SU-DHL-6 (cell line): ENCODE data around the gene A3GALT2.

Experiments
- CTCF ChIP-seq: fragments of 200-600 bp; sonication (generic); IDR thresholded peaks from one replicate; pipeline ENCODE4 v1.5.1; 2017; ENCODE audit warnings: antibody characterized with exemption, mild to moderate bottlenecking, low read length, moderate library complexity; ENCODE audit not compliant: insufficient read depth, poor library complexity, severe bottlenecking
- EZH2phosphoT487 ChIP-seq: fragments of 200-600 bp; sonication (generic), shearing (Covaris generic); conservative IDR thresholded peaks from 2 replicates; pipeline ENCODE4 v1.6.1; 2018; ENCODE audit warnings: mild to moderate bottlenecking, antibody characterized with exemption, low read length, moderate library complexity, mixed read lengths

GRCh38 chr1:33319186-33319948, 1.5 kb downstream of the A3GALT2 start:
- no peak for TF ChIP-seq CTCF
- TF ChIP-seq EZH2phosphoT487: no peak
